Neural crest cell (in vitro differentiated cells): ENCODE measurements around the gene SEC63. TPM values are rescaled to one million over a fixed set of nuclear protein-coding genes. Genes with fewer than 3 reads are reported as not detected.
A peak's percentile ranks its signal among the peaks of the same experiment; 100 is the strongest.
"Not testable (repeated sequence)": the region's sequence is repeated elsewhere in the genome, so short reads cannot be mapped to it uniquely, and the experiment has no call there.

Experiments
- DNase-seq: peaks from one replicate; pipeline ENCODE4 v3.0.0; 2021; ENCODE audit warnings: low read depth, mixed read lengths, low spot score
- H3K27ac Mint-ChIP-seq: one replicate; pipeline ENCODE4 v1.8.0; 2021; ENCODE audit warnings: mild to moderate bottlenecking, mixed read lengths; ENCODE audit not compliant: unreplicated experiment
- H3K27me3 Mint-ChIP-seq: 2 replicates; pipeline ENCODE4 v1.8.0; 2021; ENCODE audit warnings: low read depth, mild to moderate bottlenecking, mixed read lengths
- H3K36me3 Mint-ChIP-seq: 2 replicates; pipeline ENCODE4 v1.8.0; 2021; ENCODE audit warnings: low read depth, mild to moderate bottlenecking, mixed read lengths
- H3K4me1 Mint-ChIP-seq: 2 replicates; pipeline ENCODE4 v1.8.0; 2021; ENCODE audit warnings: mixed read lengths
- H3K4me3 Mint-ChIP-seq: one replicate; pipeline ENCODE4 v1.8.0; 2021; ENCODE audit warnings: mild to moderate bottlenecking, mixed read lengths
- H3K9me3 Mint-ChIP-seq: 2 replicates; pipeline ENCODE4 v1.8.0; 2021; ENCODE audit warnings: mixed read lengths
- CTCF ChIP-seq: fragments of 200-600 bp; sonication (generic); conservative IDR thresholded peaks from 2 replicates; pipeline ENCODE4 v1.5.0; 2021; ENCODE audit warnings: antibody characterized with exemption, mild to moderate bottlenecking
- total RNA-seq: library from RNA; stranded (reverse); gene quantifications from 2 replicates; pipeline ENCODE4 v1.2.1, GENCODE V29; 2021

SEC63 gene
- total RNA-seq, 1 donor from 2014 or later = 109 TPM

- H3K27ac Mint-ChIP-seq = peak overlapping the region; percentile 97
- peaks cover 32% of the 10 kb centered on the region for H3K4me1 Mint-ChIP-seq
Measured at GRCh38 chr6:107957308-107957908, 600 bp downstream of the SEC63 start.

GRCh38 chr6:107956586-107957307 lies 1.3 kb downstream of the SEC63 start:
- Mint-ChIP-seq H3K4me1 (peaks cover 32% of the 10 kb centered on the region), H3K4me3 (peak overlapping the region; percentile 94), H3K27me3 (no peaks in the 10 kb centered on the region), H3K27ac (peak overlapping the region; percentile 97), H3K9me3 (no peaks in the 10 kb centered on the region), H3K36me3 (peaks cover 7% of the 10 kb centered on the region)
- TF ChIP-seq CTCF = no peak
- no peak for DNase-seq

More at GRCh38 chr6:107957308-107957908, 600 bp downstream of the SEC63 start:
- TF ChIP-seq CTCF = no peak
- Mint-ChIP-seq H3K36me3 (peaks cover 7% of the 10 kb centered on the region), H3K9me3 (no peaks in the 10 kb centered on the region), H3K27me3 (no peaks in the 10 kb centered on the region), H3K4me3 (peak overlapping the region; percentile 96)
- DNase-seq = peak; percentile 18

- H3K9me3 Mint-ChIP-seq = no peaks in the 10 kb centered on the region
- H3K4me3 Mint-ChIP-seq = peak overlapping the region; percentile 94
- TF ChIP-seq CTCF = no peak
- H3K4me1 Mint-ChIP-seq = peaks cover 32% of the 10 kb centered on the region
- no peak for DNase-seq
- H3K27ac Mint-ChIP-seq = peak overlapping the region; percentile 29
- peaks cover 7% of the 10 kb centered on the region for H3K36me3 Mint-ChIP-seq
- H3K27me3 Mint-ChIP-seq = no peaks in the 10 kb centered on the region
Measured at GRCh38 chr6:107956181-107956580, 1.8 kb downstream of the SEC63 start.

GRCh38 chr6:107953858-107954414 lies 4.1 kb downstream of the SEC63 start:
- not testable (repeated sequence) for H3K4me3 Mint-ChIP-seq, H3K27ac Mint-ChIP-seq

GRCh38 chr6:107943626-107944439 lies 14.2 kb downstream of the SEC63 start:
- H3K36me3 Mint-ChIP-seq = peaks cover 8% of the 10 kb centered on the region
- TF ChIP-seq CTCF = no peak
- H3K4me1 Mint-ChIP-seq = peaks cover 28% of the 10 kb centered on the region
- H3K27me3 Mint-ChIP-seq = no peaks in the 10 kb centered on the region
- peaks cover 2% of the 10 kb centered on the region for H3K9me3 Mint-ChIP-seq
- no peak overlapping the region for H3K4me3 Mint-ChIP-seq
- DNase-seq = no peak
- no peak overlapping the region for H3K27ac Mint-ChIP-seq

More at GRCh38 chr6:107953858-107954414, 4.1 kb downstream of the SEC63 start:
- H3K27me3 Mint-ChIP-seq, DNase-seq, H3K36me3 Mint-ChIP-seq, H3K9me3 Mint-ChIP-seq: not testable (repeated sequence)
- peaks cover 38% of the 10 kb centered on the region for H3K4me1 Mint-ChIP-seq
